Fibroblast of lung (primary cell): ENCODE measurements around the gene MTG2. TPM values are rescaled to one million over a fixed set of nuclear protein-coding genes. Genes with fewer than 3 reads are reported as not detected.
A peak's percentile ranks its signal among the peaks of the same experiment; 100 is the strongest.

Experiments used
- DNase-seq, 2 donors: peaks; one replicate each; pipeline versions ENCODE4 v3.0.0 to v3.0.0-alpha.2; 2010; ENCODE audit warnings: low read depth in 2 of 2
- H2AFZ ChIP-seq: 2 replicates; pipeline ENCODE4 v1.5.1; 2012; ENCODE audit warnings: low read length, control low read depth, inconsistent platforms
- H3K27ac ChIP-seq: 2 replicates; pipeline ENCODE4 v1.5.1; 2011; ENCODE audit warnings: low read length, control low read depth; ENCODE audit not compliant: insufficient read depth
- H3K27me3 ChIP-seq: 2 replicates; pipeline ENCODE4 v1.5.1; 2011; ENCODE audit warnings: mild to moderate bottlenecking, low read length; ENCODE audit not compliant: control insufficient read depth, insufficient read depth
- H3K36me3 ChIP-seq: 2 replicates; pipeline ENCODE4 v1.5.1; 2011; ENCODE audit warnings: low read length; ENCODE audit not compliant: control insufficient read depth, insufficient read depth
- H3K4me1 ChIP-seq: 2 replicates; pipeline ENCODE4 v1.5.1; 2011; ENCODE audit warnings: low read length; ENCODE audit not compliant: control insufficient read depth, insufficient read depth; ENCODE audit errors: extremely low read depth
- H3K4me2 ChIP-seq: 2 replicates; pipeline ENCODE4 v1.5.1; 2011; ENCODE audit warnings: low read length, control low read depth; ENCODE audit not compliant: insufficient read depth; ENCODE audit errors: extremely low read depth
- H3K4me3 ChIP-seq, 4 experiments: fragments of 200-600 bp in 1 of 4; sonication (generic) in 1 of 4; replicated peaks in 1 of 4; 2 replicates each; pipeline ENCODE4 v1.5.1; 2011 to 2016; ENCODE audit warnings: low read length in 4 of 4, low read depth in 3 of 4, mild to moderate bottlenecking in 3 of 4, control low read depth in 2 of 4, inconsistent platforms in 1 of 4, mixed read lengths in 1 of 4; ENCODE audit not compliant: insufficient read depth in 1 of 4; ENCODE audit errors: control extremely low read depth in 1 of 4
- H3K79me2 ChIP-seq: 2 replicates; pipeline ENCODE4 v1.5.1; 2012; ENCODE audit warnings: mild to moderate bottlenecking, low read length, inconsistent platforms; ENCODE audit not compliant: control insufficient read depth, insufficient read depth
- H3K9ac ChIP-seq: 2 replicates; pipeline ENCODE4 v1.5.1; 2011; ENCODE audit warnings: mild to moderate bottlenecking, low read length, control low read depth; ENCODE audit not compliant: insufficient read depth
- H3K9me3 ChIP-seq: 2 replicates; pipeline ENCODE4 v1.5.1; 2012; ENCODE audit warnings: low read depth, low read length; ENCODE audit not compliant: control insufficient read depth, insufficient read depth
- H4K20me1 ChIP-seq: 2 replicates; pipeline ENCODE4 v1.5.1; 2011; ENCODE audit warnings: low read length; ENCODE audit not compliant: control insufficient read depth, insufficient read depth; ENCODE audit errors: extremely low read depth
- CTCF ChIP-seq, 2 donors: IDR thresholded peaks in 1 of 2; conservative IDR thresholded peaks in 1 of 2; 1 replicate in 1 of 2; 2 replicates in 1 of 2; pipeline ENCODE4 v1.5.1; 2011 to 2012; ENCODE audit warnings: low read length in 2 of 2, control low read depth in 1 of 2, inconsistent platforms in 1 of 2, low read depth in 1 of 2, mild to moderate bottlenecking in 1 of 2
- EZH2 ChIP-seq: IDR thresholded peaks from 2 replicates; pipeline ENCODE4 v1.5.1; 2012; ENCODE audit warnings: low read length, control low read depth, mild to moderate bottlenecking; ENCODE audit errors: missing control alignments
- polyA plus RNA-seq, 2 donors: library from polyadenylated mRNA; depleted of rRNA in 1 of 2; stranded (reverse) in 1 of 2; unstranded in 1 of 2; fragments of >200 nt; gene quantifications; 2 replicates each; pipeline ENCODE4 v1.2.1, GENCODE V29; 2011 to 2012; ENCODE audit warnings: missing spikeins in 1 of 2
- total RNA-seq: library from RNA; depleted of rRNA; stranded (reverse); fragments of >200 nt; gene quantifications from 2 replicates; pipeline ENCODE4 v1.2.1, GENCODE V29; 2014

MTG2 gene
- total and polyA plus RNA-seq, 2 donors (not counting 1 experiment from before 2014, with no cell fraction given): 16.5 to 17.5 TPM

GRCh38 chr20:62148908-62149314, 33.9 kb upstream of the MTG2 start:
- H3K36me3 ChIP-seq: peaks cover 3% of the 10 kb centered on the region
- H4K20me1 ChIP-seq: peaks cover 2% of the 10 kb centered on the region
- H3K27ac ChIP-seq: no peak overlapping the region
- no peaks in the 10 kb centered on the region for H3K9me3 ChIP-seq
- H3K4me2 ChIP-seq: no peak overlapping the region
- no peaks in the 10 kb centered on the region for H3K27me3 ChIP-seq
- no peak overlapping the region for H3K9ac ChIP-seq
- H3K4me1 ChIP-seq: no peaks in the 10 kb centered on the region
- H3K4me3 ChIP-seq: no peak overlapping the region
- DNase-seq: no peak
- no peak overlapping the region for H2AFZ ChIP-seq
- peaks cover 75% of the 10 kb centered on the region for H3K79me2 ChIP-seq
- no peak for TF ChIP-seq EZH2
- no peak for TF ChIP-seq CTCF (conservative IDR thresholded peaks at IDR 0.05 in 1 of 2, IDR thresholded peaks at IDR 0.05 in 1 of 2; ENCODE audit: low read depth in 1 of 2, low read length in 2 of 2)

- no peaks in the 10 kb centered on the region for H3K9me3 ChIP-seq
- DNase-seq: peak in 1 of 2 donors; percentile 41
Measured at GRCh38 chr20:62149532-62150309, 33.1 kb upstream of the MTG2 start.

GRCh38 chr20:62150310-62150575, 32.6 kb upstream of the MTG2 start:
- H3K9ac ChIP-seq: no peak overlapping the region
- no peak overlapping the region for H3K4me3 ChIP-seq
- H2AFZ ChIP-seq: no peak overlapping the region
- peaks cover 66% of the 10 kb centered on the region for H3K79me2 ChIP-seq
- no peak overlapping the region for H3K27ac ChIP-seq
- no peaks in the 10 kb centered on the region for H3K9me3 ChIP-seq
- H3K27me3 ChIP-seq: no peaks in the 10 kb centered on the region
- no peak for DNase-seq
- no peak overlapping the region for H3K4me2 ChIP-seq
- peaks cover 2% of the 10 kb centered on the region for H4K20me1 ChIP-seq
- H3K4me1 ChIP-seq: no peaks in the 10 kb centered on the region
- peaks cover 3% of the 10 kb centered on the region for H3K36me3 ChIP-seq
- no peak for TF ChIP-seq CTCF (conservative IDR thresholded peaks at IDR 0.05 in 1 of 2, IDR thresholded peaks at IDR 0.05 in 1 of 2; ENCODE audit: low read depth in 1 of 2, low read length in 2 of 2)
- TF ChIP-seq EZH2: no peak

More at GRCh38 chr20:62149532-62150309, 33.1 kb upstream of the MTG2 start:
- Histone ChIP-seq H3K4me1 (no peaks in the 10 kb centered on the region), H3K36me3 (peaks cover 3% of the 10 kb centered on the region), H3K79me2 (peaks cover 71% of the 10 kb centered on the region), H3K9ac (no peak overlapping the region), H3K4me2 (no peak overlapping the region), H3K27me3 (no peaks in the 10 kb centered on the region), H3K4me3 (no peak overlapping the region), H2AFZ (no peak overlapping the region), H3K27ac (no peak overlapping the region), H4K20me1 (peaks cover 2% of the 10 kb centered on the region)
- TF ChIP-seq CTCF (conservative IDR thresholded peaks at IDR 0.05 in 1 of 2, IDR thresholded peaks at IDR 0.05 in 1 of 2; ENCODE audit: low read depth in 1 of 2, low read length in 2 of 2) (no peak), EZH2 (no peak)
